ENCODE data around the gene KCTD12.

The KCTD12 gene

GRCh38 chr13:76887076-76887563 lies 915 bp upstream of the KCTD12 start:
- no peak for DNase-seq (ENCODE audit: low read depth)

GRCh38 chr13:76886005-76886291 lies 257 bp downstream of the KCTD12 start:
- no peak for DNase-seq (ENCODE audit: low read depth)

- peak; percentile 12 for DNase-seq (ENCODE audit: low read depth)
Observed at GRCh38 chr13:76885203-76886004, 801 bp downstream of the KCTD12 start.

DNA sequence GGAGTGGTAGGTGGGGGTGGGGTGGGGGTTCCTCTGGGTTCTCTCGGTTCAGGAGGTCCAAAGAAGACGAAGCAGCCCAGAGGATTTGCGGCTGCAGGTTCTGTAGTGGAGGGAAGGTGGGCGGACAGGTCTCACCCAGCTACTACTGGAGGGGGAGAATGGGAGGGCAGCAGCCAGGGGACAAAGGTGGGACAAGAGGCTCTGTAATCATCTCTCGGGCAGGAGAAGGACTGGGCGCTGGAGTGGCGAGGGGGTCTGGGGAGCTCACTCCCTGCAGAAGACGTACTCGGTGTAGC lies 1.4 kb downstream of the KCTD12 start:
- no peak for DNase-seq (ENCODE audit: low read depth)

DNA sequence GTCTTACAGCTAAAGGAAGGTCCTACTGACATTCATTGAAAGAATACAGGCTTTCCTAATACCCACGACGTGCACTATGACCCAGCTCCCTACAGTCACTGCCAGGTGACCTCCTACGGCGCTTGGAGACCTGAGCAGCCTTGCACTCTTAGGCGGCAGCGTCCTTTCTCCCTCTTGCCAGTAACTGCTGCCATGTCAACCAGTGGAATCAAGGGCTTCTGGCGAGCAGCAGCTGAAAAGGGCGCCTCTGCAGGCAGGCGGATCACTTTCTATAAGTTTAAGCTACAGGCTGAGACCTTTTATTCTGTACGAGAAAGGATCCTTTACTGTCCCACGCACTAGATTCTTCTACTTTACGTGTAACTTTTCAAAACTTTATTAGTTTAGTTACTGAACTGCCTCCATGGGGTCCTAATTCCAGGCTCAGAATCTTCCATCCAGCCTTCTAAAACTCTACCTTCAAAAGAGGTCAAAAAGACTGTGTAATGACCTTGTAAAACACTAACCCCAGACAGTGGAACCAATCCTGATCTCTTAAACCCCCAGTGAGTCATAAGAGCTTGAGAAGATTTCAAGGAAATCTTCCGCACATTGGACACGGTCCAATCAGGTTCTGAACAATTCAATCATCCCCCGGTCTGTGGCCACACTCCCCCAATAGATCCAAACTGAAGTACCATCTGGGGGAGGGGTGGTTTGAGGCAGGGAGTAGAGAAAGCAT lies 1.9 kb downstream of the KCTD12 start:
- DNase-seq (ENCODE audit: low read depth) = no peak

- DNase-seq (ENCODE audit: low read depth) = no peak
Observed at GRCh38 chr13:76883236-76883635, 3.0 kb downstream of the KCTD12 start.

GRCh38 chr13:76882431-76882830 lies 3.8 kb downstream of the KCTD12 start:
- no peak for DNase-seq (ENCODE audit: low read depth)

- no peak for DNase-seq (ENCODE audit: low read depth)
Observed at GRCh38 chr13:76879883-76880270, 6.3 kb downstream of the KCTD12 start.

GRCh38 chr13:76879203-76879882 lies 6.9 kb downstream of the KCTD12 start:
- DNase-seq (ENCODE audit: low read depth) = peak; percentile 14

- DNase-seq (ENCODE audit: low read depth) = no peak
Observed at GRCh38 chr13:76878043-76878442, 8.2 kb downstream of the KCTD12 start.

GRCh38 chr13:76875271-76875815 lies 10.9 kb downstream of the KCTD12 start:
- DNase-seq (ENCODE audit: low read depth) = no peak

GRCh38 chr13:76874479-76874878 lies 11.7 kb downstream of the KCTD12 start:
- DNase-seq (ENCODE audit: low read depth) = no peak

DNA sequence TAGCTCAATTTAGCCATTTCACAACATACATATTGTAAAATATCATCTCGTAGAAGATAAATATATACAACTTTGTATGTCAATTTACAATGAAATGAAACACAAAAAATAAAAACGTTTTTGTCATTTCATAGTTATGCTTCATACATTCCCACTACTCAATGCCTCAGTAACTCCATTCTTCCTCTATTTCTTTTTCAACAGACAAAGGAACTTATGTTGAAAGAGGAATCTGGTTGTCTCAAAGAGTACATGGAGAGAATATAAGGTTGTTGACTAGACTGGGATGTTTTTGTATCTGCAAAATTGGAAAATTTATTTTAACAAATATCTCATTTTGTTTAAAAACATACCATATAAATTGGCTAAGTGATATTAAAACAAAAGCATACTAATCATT lies 12.8 kb downstream of the KCTD12 start:
- DNase-seq (ENCODE audit: low read depth) = no peak

DNA sequence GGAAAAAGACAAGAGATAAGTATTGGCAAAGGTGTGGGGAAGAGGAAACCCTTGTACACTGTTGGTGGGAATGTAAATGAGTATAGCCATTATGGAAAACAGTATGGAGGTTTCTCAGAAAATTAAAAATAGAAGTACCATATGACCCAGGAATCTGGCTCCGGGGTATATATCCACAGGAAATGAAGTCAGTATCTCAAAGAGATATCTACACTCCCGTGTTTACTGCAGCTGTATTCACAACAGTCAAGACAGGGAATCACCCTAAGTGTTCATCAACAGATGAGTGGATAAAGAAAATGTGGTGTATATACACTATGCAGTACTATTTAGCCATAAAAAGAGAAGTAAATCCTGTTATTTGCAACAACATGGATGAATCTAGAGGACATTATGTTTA lies 13.5 kb downstream of the KCTD12 start:
- DNase-seq (ENCODE audit: low read depth) = no peak

DNA sequence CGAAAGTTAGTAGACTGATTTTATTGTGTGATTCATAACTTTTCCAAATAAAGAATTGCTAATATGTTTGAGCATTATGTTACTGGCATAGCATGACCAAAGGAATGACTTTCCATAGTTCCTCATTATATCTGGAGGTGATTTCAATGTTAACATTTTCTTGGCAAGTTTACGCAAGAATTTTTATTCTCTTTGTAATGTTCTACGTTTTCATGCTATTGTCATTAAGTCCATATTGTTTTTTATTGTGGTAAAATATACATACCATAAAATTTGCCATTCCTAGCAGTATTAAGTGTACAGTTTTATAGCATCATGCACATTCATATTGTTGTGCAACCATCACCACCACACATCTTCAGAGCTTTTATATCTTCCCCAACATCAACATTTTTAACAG lies 14.8 kb downstream of the KCTD12 start:
- no peak for DNase-seq (ENCODE audit: low read depth)

GRCh38 chr13:76868371-76868770 lies 17.8 kb downstream of the KCTD12 start:
- DNase-seq (ENCODE audit: low read depth) = no peak

- no peak for DNase-seq (ENCODE audit: low read depth)
Observed at GRCh38 chr13:76865996-76866503, 20.2 kb downstream of the KCTD12 start.

DNA sequence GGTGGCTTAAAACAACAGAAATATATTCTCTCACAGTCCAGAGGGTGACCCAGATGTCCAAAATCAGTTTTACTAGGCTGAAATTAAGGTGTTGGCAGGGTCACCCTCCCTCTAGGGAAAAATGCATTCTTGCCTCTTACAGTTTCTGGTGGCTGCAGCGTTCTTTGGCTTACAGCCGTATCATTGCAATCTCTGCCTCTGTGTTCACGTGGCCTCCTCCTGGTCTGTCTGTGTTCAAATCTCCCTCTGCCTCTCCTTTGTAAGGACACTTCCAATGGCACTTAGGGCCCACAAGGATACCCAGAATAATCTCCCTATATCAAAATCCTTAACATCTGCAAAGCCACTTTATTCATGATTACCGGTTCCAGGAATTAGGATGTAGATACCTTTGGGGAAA lies 21.1 kb downstream of the KCTD12 start:
- DNase-seq (ENCODE audit: low read depth) = no peak

- DNase-seq (ENCODE audit: low read depth) = no peak
Observed at GRCh38 chr13:76864259-76864658, 21.9 kb downstream of the KCTD12 start.

DNA sequence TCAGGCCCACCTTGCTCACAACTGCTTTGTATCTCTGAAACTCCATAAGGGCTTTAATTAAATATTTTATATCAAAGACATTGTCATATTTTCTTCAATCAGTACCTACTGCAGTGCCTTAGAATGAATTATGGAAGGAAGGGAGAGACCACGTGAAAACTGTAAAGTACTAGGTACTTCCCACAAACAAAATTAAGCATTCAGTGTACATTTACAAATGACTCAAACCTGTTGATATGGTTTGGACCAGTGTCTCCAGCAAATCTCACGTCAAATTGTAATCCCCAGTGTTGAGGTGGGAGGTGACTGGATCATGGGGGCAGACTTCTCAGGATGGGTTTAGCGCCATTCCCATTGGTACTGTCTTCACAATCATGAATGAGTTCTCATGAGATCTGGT lies 23.2 kb downstream of the KCTD12 start:
- no peak for DNase-seq (ENCODE audit: low read depth)

GRCh38 chr13:76861859-76862258 lies 24.3 kb downstream of the KCTD12 start:
- DNase-seq (ENCODE audit: low read depth) = no peak

DNA sequence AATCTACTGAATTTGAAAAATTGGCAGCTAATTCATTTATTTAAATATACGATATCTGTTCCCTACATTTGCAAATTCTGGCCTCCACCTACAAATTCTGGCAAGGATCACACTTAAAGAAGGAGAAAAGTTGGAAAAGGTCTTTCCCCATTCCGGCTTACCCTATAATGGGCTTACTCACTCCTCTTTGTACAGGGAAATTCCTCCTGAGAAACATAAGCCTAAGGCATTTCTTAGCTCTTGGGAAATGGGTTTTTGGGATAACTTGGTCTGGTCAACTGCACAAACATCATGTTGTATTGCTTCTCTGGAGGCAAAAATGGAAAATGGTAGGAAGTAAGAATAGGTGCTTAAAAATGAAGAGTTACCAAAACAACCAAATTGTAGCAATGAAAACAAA lies 25.5 kb downstream of the KCTD12 start:
- DNase-seq (ENCODE audit: low read depth) = no peak

DNA sequence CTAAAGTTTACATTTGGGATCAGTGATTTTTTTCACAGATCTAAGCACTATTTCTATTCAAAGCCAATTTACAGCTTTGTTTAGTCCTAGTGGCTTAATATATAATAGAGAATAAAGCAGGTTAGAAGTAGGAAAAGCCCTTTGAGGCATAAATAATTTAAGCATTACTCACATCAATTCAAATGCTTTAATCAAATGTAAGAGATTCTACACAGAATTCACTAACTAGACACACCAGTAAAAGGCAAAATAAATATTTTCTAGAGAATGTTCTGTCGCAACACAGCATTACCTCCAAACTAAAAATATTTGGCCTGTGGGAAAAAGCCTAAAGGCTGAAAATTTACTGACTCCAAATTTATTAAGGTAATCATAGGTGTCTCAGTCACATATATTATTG lies 31.3 kb downstream of the KCTD12 start:
- no peak for DNase-seq (ENCODE audit: low read depth)
